K562 (cell line): Measurements from ENCODE around the gene DUSP19. TPM values are rescaled to one million over a fixed set of nuclear protein-coding genes. Genes with fewer than 3 reads are reported as not detected.

Source experiments
- ATF7 ChIP-seq: fragments of 450-650 bp; IDR thresholded peaks from 2 replicates; pipeline ENCODE4 v1.7.1; 2014; ENCODE audit warnings: mild to moderate bottlenecking, moderate library complexity
- NFE2 ChIP-seq: IDR thresholded peaks from 2 replicates; pipeline ENCODE4 v1.6.1; 2014; ENCODE audit warnings: antibody characterized with exemption, low read depth
- RB1 ChIP-seq: fragments of 450-650 bp; IDR thresholded peaks from 2 replicates; pipeline ENCODE4 v1.6.1; 2017; ENCODE audit warnings: low read depth, mild to moderate bottlenecking
- RBM22 ChIP-seq: fragments of 200-400 bp; formaldehyde crosslinking; IDR thresholded peaks from 2 replicates; pipeline ENCODE4 v1.6.1; 2018; ENCODE audit warnings: low read length, low read depth; ENCODE audit not compliant: poor library complexity, severe bottlenecking
- RHOXF2B ChIP-seq: fragments of 250-450 bp; sonication (Bioruptor Pico); conservative IDR thresholded peaks from 2 replicates; pipeline ENCODE4 v1.5.1; 2021
- SRF ChIP-seq, 2 experiments: fragments of 250-450, 450-650 bp in 1 of 2; sonication (Bioruptor Pico) in 1 of 2; sonication (generic) in 1 of 2; formaldehyde crosslinking; IDR thresholded peaks; 2 replicates each; pipeline versions ENCODE4 v1.5.0 to v1.5.1; 2020 to 2022; ENCODE audit warnings: mild to moderate bottlenecking in 1 of 2, missing genetic modification reagents in 1 of 2
- TFE3 ChIP-seq: fragments of 450-650 bp; formaldehyde crosslinking; IDR thresholded peaks from 2 replicates; pipeline ENCODE4 v1.4.0; 2020; ENCODE audit warnings: mild to moderate bottlenecking, mixed read lengths
- XRCC5 ChIP-seq: fragments of 200-400 bp; formaldehyde crosslinking; IDR thresholded peaks from 2 replicates; pipeline ENCODE4 v1.6.1; 2017; ENCODE audit warnings: low read depth, mild to moderate bottlenecking, low read length
- ZNF609 ChIP-seq: sonication (generic); formaldehyde crosslinking; IDR thresholded peaks from 2 replicates; pipeline ENCODE4 v1.8.1; 2023; ENCODE audit warnings: missing genetic modification reagents, mild to moderate bottlenecking, borderline replicate concordance
- polyA plus RNA-seq, 8 experiments: library from polyadenylated mRNA; depleted of rRNA in 4 of 8; stranded (reverse) in 5 of 8; unstranded in 3 of 8; fragments of >200 nt; fragmentation: Nextera tagmentation in 2 of 8; fragmentation: Illumina TruSeq in 1 of 8; extraction: Ambion mirVana in 2 of 8; extraction: Trizol in 1 of 8; gene quantifications; 2 replicates each; pipeline versions ENCODE4 v1.2.1 to v1.2.3, GENCODE V29; 2011 to 2014; ENCODE audit warnings: inconsistent platforms in 1 of 8, missing spikeins in 1 of 8
- total RNA-seq, 7 experiments: library from RNA; depleted of rRNA in 6 of 7; stranded (reverse); fragments of >200 nt in 6 of 7; fragmentation: Illumina TruSeq in 2 of 7; extraction: Trizol in 2 of 7; gene quantifications; 2 replicates each; pipeline versions ENCODE4 v1.2.1 to v1.2.3, GENCODE V29; 2011 to 2021; ENCODE audit warnings: low replicate concordance in 1 of 7

Gene DUSP19
- total and polyA plus RNA-seq, 9 of the 15 experiments (the other 6 are each of a cell fraction or from before 2014, with no cell fraction given) = 1.6 to 6.3 (median 3.1) TPM

- TF ChIP-seq ZNF609 (CRISPR knock-in tag) (no peak), NFE2 (no peak), RHOXF2B (CRISPR knock-in tag) (0 out of 2 replicates have a peak, but pooled peaks have one; percentile 29), RBM22 (no peak), SRF (CRISPR knock-in tag; IDR thresholded peaks at IDR 0.05) (peak in 1 of 2 experiments; percentile 78; a peak in 1 of 4 replicates), TFE3 (no peak), XRCC5 (no peak), ATF7 (no peak), RB1 (no peak)
- TF ChIP-seq, all 486 proteins: peak for 10
Measured at GRCh38 chr2:183123117-183123958, 44.8 kb downstream of the DUSP19 start (continued).
